ENCODE data around the gene DEDD. TPM values are rescaled to one million over a fixed set of nuclear protein-coding genes. Genes with fewer than 3 reads are reported as not detected.

The DEDD gene
- total and polyA plus RNA-seq, 2 of the 13 experiments (the other 11 are each of a cell fraction or from before 2014, with no cell fraction given): 12.6 to 27.8 TPM

- TF ChIP-seq CREM (IDR thresholded peaks at IDR 0.05): peak; percentile 70
- peak; percentile 55; the same call in 1 of the 2 replicates for TF ChIP-seq CREM (CRISPR knock-in tag; IDR thresholded peaks at IDR 0.05)
- 0 out of 2 replicates have a peak, but pooled peaks have one; percentile 37 for TF ChIP-seq ZFP62 (CRISPR knock-in tag; IDR thresholded peaks at IDR 0.05)
- TF ChIP-seq ESRRA (CRISPR knock-in tag; IDR thresholded peaks at IDR 0.05; ENCODE audit: low read depth): no peak
- TF ChIP-seq ZMAT3 (CRISPR knock-in tag; conservative IDR thresholded peaks at IDR 0.05): peak; percentile 76; the same call in 1 of the 2 replicates
- TF ChIP-seq ZNF292 (CRISPR knock-in tag; IDR thresholded peaks at IDR 0.05; ENCODE audit: borderline replicate concordance, low read depth): 0 out of 2 replicates have a peak, but pooled peaks have one; percentile 37
- no peak; the same call in 1 of the 2 replicates for TF ChIP-seq ZNF589 (CRISPR knock-in tag; conservative IDR thresholded peaks at IDR 0.05)
- no peak; the same call in 1 of the 2 replicates for TF ChIP-seq HES4 (CRISPR knock-in tag; IDR thresholded peaks at IDR 0.05; ENCODE audit: borderline replicate concordance)
- TF ChIP-seq, protein P1, sequence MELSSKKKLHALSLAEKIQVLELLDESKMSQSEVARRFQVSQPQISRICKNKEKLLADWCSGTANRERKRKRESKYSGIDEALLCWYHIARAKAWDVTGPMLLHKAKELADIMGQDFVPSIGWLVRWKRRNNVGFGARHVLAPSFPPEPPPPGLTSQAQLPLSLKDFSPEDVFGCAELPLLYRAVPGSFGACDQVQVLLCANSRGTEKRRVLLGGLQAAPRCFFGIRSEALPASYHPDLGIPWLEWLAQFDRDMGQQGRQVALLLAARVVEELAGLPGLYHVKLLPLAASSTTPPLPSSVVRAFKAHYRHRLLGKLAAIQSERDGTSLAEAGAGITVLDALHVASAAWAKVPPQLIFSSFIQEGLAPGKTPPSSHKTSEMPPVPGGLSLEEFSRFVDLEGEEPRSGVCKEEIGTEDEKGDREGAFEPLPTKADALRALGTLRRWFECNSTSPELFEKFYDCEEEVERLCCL (CRISPR knock-in tag; IDR thresholded peaks at IDR 0.05; ENCODE audit: borderline replicate concordance): no peak; the same call in 1 of the 2 replicates
- TF ChIP-seq, protein P2, sequence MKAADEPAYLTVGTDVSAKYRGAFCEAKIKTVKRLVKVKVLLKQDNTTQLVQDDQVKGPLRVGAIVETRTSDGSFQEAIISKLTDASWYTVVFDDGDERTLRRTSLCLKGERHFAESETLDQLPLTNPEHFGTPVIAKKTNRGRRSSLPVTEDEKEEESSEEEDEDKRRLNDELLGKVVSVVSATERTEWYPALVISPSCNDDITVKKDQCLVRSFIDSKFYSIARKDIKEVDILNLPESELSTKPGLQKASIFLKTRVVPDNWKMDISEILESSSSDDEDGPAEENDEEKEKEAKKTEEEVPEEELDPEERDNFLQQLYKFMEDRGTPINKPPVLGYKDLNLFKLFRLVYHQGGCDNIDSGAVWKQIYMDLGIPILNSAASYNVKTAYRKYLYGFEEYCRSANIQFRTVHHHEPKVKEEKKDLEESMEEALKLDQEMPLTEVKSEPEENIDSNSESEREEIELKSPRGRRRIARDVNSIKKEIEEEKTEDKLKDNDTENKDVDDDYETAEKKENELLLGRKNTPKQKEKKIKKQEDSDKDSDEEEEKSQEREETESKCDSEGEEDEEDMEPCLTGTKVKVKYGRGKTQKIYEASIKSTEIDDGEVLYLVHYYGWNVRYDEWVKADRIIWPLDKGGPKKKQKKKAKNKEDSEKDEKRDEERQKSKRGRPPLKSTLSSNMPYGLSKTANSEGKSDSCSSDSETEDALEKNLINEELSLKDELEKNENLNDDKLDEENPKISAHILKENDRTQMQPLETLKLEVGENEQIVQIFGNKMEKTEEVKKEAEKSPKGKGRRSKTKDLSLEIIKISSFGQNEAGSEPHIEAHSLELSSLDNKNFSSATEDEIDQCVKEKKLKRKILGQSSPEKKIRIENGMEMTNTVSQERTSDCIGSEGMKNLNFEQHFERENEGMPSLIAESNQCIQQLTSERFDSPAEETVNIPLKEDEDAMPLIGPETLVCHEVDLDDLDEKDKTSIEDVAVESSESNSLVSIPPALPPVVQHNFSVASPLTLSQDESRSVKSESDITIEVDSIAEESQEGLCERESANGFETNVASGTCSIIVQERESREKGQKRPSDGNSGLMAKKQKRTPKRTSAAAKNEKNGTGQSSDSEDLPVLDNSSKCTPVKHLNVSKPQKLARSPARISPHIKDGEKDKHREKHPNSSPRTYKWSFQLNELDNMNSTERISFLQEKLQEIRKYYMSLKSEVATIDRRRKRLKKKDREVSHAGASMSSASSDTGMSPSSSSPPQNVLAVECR (CRISPR knock-in tag; IDR thresholded peaks at IDR 0.05; ENCODE audit: borderline replicate concordance): peak; percentile 97
- peak; percentile 92 for TF ChIP-seq ZHX2 (IDR thresholded peaks at IDR 0.05; ENCODE audit: low read depth)
- TF ChIP-seq ZHX2 (CRISPR knock-in tag; IDR thresholded peaks at IDR 0.05; ENCODE audit: borderline replicate concordance): no peak
- TF ChIP-seq, protein P3, sequence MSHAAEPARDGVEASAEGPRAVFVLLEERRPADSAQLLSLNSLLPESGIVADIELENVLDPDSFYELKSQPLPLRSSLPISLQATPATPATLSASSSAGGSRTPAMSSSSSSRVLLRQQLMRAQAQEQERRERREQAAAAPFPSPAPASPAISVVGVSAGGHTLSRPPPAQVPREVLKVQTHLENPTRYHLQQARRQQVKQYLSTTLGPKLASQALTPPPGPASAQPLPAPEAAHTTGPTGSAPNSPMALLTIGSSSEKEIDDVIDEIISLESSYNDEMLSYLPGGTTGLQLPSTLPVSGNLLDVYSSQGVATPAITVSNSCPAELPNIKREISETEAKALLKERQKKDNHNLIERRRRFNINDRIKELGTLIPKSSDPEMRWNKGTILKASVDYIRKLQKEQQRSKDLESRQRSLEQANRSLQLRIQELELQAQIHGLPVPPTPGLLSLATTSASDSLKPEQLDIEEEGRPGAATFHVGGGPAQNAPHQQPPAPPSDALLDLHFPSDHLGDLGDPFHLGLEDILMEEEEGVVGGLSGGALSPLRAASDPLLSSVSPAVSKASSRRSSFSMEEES (CRISPR knock-in tag; IDR thresholded peaks at IDR 0.05): no peak
- TF ChIP-seq TMF1 (CRISPR knock-in tag; IDR thresholded peaks at IDR 0.05; ENCODE audit: low read depth): no peak
Observed at GRCh38 chr1:161117759-161118581, 14.5 kb downstream of the DEDD start, which contains the start of the genes NIT1 and PFDN2 (continued).

Data from HepG2 (cell line).